ENCODE results near the gene MEGF9.

Gene MEGF9

DNA sequence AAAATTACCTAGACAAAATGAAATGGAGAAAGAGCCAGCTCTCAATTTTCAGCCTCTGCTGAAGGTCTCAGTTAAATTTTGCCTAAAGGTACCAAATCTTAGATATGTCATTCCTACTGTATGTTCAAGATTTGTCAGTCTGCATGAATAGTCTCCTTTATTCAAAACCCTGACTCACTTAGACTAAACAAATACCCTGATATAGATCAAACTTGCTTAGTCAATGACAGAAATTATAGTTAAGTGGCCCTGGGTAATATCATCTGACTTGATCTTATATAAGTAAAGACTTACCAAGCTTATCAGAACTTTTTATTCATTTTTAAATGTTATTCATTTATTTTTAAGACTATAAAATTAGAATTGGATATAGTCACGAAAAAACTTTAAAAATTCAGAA, 12.2 kb downstream of the MEGF9 start:
- no peak for DNase-seq (ENCODE audit: low spot score)

DNA sequence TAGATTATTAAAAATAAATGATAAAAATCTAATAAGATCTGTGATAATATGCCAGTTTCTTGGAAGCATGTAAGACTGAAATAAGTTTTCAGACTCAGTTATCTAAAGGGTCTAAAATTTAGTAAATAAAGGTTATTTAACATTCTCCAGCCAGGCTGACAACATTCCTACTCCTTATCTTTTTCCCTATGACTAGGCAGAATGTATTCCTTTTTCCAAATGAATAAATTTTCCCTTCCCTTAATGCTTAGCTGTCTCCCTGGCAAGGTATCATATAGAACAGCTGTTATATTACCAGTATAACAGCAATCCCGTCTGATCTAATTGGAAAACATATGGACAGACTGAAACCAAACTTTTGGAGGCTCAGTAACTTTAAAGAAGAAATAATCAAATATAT, 13.0 kb downstream of the MEGF9 start:
- no peak for DNase-seq (ENCODE audit: low spot score)

DNA sequence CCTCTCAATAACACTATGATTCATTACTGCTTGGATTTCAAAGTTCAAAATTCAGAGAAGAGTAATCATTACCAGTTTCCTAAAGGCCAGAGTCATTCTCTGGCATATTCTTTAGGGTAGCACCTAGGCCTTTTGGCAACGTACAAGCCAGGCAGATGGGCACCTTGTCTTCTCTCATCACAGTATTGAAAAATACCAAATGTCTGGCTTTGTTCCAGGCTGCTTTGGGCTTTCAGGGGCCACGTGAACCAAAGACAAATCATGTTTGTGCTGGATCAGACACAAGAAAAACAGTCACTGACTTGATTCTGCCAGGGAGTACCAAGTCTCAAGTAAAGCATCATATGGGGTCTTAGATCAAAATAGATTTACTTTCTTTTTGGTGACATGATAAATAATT, 15.5 kb downstream of the MEGF9 start:
- DNase-seq (ENCODE audit: low spot score): no peak

DNA sequence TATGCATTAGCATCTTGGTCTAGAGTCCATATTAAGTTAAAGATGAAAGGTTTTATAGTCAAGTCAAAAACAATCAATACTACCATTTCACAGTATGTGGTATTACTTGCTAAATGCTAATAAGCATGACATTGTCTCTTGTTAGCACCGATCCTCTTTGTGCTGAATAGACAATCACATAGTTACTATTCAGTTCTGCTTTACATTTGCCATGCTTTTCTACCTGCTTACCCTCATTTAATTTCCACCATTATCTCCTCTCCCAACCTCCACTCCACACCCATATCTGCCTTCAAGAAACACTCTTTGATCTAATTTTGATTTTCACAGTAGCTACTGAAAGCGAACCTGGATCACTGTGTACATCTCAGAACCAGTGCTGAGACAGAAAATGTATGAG, 16.8 kb downstream of the MEGF9 start:
- DNase-seq (ENCODE audit: low spot score): no peak

DNA sequence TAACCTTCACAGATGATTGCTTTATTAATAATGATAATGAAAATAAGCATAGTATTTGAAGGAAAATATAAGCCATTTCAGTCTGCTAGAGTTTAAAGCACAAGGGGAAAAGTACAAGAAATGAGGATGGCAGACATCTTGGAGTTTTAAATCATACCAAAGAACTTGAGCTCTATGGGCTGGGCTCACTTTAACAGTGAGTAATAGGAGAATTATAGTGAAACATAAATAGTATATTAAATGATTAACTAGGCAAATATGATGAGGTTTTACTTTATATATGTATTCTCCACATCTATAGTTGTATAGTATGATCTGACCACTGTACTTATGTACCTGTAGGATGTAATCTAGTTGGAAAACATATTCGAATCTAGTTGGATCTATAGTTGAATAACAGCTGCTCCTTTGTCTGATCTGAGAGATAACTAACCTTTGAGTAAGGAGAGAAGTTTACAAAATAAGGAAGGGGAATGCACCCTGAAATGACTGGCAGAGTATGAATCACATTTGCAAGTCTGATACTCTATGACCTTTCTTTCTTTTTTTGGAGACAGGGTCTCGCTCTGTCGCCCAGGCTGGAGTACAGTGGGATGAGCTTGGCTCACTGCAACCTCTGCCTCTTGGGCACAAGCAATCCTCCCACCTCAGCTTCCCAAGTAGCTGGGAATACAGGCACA, 17.6 kb downstream of the MEGF9 start:
- DNase-seq (ENCODE audit: low spot score): no peak

DNA sequence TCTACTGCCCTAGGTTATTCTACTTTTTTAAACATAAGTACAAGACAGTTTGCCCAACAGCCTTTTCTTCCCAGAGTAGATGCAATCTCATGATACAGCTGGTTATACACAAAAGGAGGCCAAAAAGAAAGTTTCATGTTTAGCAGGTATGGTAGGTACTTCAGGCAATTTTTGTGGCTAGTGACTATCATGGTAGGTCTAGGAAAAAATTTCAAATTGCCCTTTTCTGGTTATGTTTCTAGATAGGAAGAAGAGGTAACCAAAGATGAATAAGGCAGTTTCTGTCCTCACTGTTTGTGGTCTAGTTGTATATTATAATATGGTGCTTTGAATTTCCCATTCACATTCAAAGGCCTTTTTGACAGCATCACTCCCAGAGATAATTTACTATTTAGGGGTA, 19.7 kb downstream of the MEGF9 start:
- DNase-seq (ENCODE audit: low spot score): no peak

DNA sequence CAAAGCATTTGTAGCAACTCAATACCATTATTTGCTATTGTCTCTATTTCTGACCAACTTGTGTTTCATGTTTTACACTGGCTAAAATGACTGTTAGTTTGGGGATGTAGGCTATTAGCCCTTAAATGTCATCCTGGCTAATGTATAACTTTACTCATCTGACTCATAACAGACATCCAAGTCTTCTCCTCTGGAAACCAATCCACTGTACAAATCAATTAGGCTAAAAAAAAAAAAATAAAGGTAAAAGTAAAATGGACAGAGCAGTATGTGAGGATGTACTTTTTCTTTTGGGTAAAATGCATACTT, 20.6 kb downstream of the MEGF9 start:
- DNase-seq (ENCODE audit: low spot score): no peak

DNA sequence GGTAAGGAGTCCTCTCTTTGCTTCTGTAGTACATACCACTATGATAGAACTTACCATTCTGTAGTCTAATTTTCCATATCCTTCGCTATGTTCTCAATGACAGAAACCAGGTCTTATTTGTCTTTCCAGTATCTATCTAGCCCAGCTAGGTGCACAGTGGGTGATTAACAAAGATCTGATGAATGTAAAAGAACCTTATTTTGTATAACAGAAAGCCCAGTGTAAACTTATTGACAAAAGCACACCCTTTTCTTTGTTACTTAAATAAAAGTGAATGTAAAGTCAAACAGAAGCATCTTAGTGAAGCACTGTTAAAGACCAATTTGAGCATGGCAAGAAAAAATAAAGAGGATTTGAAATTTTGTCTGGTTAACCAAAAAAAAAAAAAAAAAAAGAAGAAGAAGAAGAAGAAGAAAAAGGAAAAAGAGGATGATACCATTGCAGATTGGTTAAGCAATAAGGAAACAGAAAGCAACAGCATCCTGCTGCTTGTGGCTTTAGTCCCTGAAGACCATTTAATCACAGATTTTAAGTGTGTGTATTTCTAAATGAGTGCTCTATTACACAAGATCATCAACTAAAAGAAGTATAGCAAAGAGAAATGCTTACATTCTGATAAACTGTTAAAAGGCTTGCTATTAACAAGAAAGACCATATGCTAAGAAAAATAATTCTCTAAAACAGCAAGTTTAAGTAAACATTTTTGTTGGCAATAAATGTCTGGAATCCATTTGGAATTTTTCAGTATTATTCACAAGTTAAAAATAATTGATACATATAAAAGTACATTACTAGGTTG, 21.2 kb downstream of the MEGF9 start:
- no peak for DNase-seq (ENCODE audit: low spot score)

DNA sequence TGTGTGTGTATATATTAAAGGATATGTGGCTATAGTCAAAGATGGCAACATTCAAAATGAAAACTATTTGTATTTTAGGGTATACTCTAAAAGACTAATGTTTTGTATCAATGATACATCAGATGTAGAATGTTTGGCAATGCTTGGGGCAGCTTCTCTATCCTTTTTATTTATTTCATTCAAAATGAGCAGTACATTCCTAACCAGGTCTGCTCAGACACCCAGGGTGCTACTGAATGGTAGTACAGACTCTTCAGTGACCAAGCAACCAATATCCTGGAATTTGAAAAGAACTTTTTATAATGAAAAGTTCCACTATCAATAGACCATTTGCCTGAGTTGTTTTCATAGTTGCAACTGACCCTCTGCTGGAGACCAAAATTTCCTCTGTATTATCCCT, 23.9 kb downstream of the MEGF9 start:
- DNase-seq (ENCODE audit: low spot score): no peak

DNA sequence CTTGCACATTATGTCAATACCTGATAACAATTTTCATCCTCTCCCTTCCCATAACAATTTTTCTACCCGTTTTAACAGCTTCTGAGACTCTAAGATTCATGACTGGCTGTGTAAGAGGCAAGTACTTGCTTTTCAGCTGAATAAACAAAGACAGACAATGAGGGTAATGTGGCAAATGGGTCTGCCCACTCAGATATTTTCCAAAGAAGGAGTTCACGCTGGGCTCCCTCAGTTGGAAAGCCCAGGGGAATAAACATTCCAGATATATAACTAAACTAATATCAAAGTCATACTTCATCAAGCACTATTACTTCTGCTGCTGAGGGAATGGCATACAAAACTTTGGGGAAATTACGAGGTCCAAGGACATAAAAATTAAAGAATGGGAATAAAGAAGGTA, 24.4 kb downstream of the MEGF9 start:
- DNase-seq (ENCODE audit: low spot score): no peak

DNA sequence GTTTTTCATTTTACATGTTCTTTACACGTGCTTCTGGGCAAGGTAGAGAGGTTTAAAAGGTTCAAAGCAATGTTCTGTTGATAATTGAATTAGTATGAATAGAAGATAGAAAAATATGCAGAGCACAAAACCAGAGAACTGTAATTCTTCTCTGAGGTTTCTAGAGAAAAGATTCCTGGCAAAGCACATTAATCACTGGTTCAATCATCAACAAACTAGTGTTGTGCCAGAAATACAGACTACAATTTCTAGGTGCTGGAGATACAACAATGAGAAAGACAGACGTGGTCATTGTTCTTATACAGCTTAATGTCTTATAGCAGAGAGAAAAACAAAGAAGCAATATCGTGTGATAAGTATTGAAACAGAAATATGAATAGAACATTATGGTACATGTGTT, 25.5 kb downstream of the MEGF9 start:
- no peak for DNase-seq (ENCODE audit: low spot score)

DNA sequence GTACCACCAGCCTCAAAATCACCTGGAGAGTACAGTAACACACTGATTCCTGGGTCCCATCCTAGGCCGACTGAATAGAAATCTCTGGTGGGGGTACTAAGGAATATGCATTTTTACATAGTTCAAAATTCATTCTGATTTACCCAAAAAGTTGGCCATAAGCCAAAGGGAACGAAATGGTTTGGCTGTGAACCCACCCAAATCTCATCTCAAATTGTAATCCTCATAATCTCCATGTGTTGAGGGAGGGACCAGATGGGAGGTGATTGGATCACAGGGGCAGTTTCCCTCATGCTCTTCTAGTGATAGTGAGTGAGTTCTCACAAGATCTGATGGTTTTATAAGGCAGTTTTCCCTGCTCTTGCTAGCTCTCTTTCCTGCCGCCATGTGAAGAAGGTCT, 31.1 kb downstream of the MEGF9 start:
- DNase-seq (ENCODE audit: low spot score): no peak

DNA sequence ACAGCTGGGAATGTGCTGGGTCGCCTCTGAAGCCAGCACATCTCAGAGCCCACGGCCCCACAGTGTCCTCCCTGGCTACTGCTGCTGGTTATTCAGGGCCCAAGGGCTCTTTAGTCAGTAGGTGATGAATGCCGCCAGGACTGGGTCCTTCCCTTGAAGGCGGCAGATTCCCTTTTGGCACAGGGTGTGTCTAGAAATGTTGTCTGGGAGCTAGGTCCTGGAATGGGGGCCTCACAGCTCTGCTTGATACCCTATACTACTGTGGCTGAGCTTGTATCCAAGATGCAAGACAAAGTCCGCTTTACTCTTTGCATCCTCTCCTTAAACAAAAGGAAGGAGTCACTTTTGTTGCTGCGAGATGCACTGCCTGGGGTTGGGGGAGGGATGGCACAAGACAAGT, 33.1 kb downstream of the MEGF9 start:
- DNase-seq (ENCODE audit: low spot score): no peak

DNA sequence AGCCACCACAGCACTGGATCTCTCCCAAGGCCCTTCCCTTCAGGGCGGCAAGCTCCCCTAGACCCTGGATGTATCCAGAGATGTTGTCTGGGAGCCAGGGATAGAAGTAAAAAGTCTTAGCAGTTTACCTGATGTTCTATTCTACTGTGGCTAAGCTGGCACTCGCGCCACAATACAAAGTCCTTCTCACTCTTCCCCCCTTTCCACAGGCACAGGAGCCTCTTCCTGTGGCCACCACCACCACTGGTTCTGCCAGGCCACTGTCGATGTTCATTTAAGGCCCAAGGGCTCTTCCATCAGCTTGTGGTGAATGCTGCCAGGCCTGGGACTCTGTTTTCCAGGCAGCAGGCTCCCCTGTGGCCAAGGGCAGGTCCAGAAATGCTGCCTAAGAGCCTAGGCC, 33.7 kb downstream of the MEGF9 start:
- no peak for DNase-seq (ENCODE audit: low spot score)

DNA sequence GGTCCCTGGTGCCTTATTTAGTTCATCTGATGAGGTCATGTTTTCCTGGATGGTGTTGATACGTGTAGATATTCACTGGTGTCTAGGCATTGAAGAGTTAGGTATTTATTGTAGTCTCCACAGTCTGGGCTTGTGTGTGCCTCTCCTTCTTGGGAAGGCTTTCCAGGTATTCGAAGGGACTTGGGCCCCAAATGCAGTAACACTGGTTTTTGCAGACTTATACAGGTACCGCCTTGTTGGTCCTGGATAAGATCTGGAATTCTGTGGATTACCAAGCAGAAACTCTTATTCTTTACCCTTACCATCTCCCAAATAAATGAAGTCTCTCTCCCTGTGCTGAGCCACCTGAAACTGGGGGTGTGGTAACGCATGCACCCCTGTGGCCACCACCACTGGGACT, 34.1 kb downstream of the MEGF9 start:
- no peak for DNase-seq (ENCODE audit: low spot score)

DNA sequence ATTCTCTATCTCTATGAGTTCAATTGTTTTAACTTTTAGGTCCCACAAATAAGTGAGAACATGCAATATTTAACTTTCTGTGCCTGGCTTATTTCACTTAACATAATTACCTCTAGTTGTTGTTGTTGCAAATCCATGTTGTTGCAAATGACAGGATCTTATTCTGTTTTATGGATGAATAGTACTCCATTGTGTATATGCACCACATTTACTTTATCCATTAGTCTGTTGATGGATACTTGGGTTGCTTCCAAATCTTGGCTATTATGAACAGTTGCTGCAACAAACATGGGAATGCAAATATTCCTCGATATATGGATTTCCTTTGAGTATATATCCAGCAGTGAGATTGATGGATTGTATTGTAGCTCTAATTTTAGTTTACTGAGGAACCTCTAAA, 36.3 kb downstream of the MEGF9 start:
- no peak for DNase-seq (ENCODE audit: low spot score)

DNA sequence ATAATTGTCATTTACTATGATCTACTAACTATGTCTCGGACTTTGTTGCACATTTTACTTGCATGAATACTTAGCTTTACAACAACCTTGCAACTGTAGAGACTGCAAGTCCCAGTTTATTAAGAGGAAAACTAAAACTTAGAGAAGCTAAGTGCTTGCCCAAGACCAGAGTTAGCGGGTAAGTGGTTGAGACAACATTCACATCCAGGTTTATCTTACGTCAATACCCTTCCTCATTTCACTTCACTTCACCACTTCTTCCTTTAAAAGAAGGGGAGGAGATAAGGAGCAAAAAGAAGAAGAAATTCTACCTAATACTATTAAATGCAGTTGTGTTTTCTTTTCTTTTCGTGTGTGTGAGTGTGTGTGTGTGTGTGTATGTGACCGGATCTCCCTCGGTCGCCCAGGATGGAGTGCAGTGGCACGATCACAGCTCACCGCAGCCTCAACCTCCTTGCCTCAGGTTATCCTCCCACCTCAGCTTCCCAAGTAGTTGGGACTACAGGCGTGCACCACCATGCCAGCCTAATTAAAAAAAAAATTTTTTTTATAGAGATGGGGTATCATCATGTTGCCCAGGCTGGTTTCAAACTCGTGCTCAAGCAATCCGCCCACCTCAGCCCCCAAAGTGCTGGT, 37.4 kb downstream of the MEGF9 start:
- no peak for DNase-seq (ENCODE audit: low spot score)

DNA sequence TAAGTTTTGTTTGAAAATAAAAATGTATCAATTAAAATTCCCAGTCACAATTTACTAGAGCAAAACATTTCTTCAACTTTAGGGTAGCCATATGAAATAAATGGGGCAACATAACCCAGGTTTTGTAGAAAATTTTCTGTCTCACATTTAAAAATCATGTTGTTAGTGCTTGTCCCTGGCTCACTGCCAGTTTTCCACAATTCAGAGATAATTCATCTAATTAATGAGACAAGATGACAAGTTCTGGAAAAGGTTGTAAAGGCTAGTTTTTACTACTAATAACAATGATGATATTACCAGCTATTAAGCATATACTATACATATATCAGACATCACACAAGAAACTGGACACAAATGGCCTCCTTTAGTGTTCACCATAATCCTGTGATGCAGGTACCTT, 45.9 kb downstream of the MEGF9 start:
- DNase-seq (ENCODE audit: low spot score): no peak

DNA sequence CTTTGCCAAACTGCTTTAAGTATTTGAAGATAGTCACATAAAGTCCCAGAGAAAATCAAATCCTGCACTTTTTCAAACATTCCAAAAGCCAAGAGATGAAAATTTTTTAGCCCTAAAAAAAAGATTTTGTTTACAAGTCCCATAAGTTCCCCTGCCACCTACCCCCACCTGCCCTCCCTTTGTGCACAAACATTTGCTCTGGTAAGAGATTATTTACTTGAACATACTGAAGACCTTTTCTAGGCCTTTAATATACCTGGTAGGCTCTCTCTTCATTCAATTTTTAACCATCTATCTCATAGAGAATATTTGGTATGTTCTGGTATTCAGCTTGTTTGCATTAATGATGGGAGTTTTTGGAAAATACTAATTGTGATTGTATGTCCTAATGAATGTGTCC, 50.3 kb downstream of the MEGF9 start:
- DNase-seq (ENCODE audit: low spot score): no peak

DNA sequence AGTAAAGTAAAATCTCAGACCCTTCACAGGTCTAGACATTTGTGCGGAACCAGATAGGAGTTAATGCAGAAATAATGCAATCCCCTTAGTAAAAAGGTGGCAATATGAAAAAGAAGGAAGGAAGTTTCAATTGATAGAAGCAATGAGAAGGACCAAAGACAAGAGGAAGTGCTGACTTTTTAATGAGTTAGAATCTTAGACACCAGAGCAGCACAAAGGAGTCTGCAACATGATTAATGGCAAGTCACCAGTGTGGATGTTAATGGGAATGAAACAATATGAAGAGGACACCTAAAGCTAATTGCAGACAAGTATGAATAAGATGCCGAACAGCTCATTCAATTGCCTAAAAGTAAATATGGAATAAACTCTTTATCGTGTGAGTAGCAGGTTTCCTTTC, 50.9 kb downstream of the MEGF9 start:
- no peak for DNase-seq (ENCODE audit: low spot score)

DNA sequence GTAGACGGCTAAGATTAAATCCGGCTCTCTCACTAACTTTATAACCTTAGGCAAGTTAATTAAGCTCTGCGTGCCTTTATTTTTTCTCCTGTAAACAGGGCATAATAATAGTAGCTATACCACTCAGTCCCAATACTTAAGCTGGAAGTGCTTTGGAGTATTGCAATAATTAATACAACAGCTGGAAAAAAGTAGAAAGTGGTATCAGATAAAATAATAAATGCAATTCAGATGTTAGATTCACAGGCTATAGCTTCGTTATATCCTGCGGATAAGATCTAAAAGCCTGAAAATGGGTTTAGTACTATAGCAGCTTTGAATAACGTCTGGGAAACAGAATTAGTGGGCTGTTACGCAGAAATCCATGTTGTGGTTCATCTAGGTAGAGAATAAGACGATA, 51.8 kb downstream of the MEGF9 start:
- no peak for DNase-seq (ENCODE audit: low spot score)

DNA sequence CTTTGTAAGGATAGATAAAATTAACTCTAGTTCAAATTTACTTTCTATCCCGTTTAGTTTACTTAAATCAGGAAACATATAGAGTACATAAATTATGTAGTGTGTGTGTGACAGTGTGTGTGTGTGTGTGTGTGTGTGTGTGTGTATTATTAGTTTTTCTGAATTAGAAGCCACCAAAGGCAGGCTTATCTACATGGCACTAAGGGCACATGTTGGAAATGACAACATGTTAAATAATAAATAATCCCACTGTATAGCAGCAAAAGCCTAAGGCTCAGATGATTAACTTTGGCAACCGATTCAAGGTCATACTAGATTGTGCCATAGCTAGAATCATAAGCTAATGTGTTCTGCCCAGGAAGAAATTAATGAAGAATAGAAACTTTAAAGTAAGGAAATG, 54.6 kb downstream of the MEGF9 start:
- DNase-seq (ENCODE audit: low spot score): no peak

DNA sequence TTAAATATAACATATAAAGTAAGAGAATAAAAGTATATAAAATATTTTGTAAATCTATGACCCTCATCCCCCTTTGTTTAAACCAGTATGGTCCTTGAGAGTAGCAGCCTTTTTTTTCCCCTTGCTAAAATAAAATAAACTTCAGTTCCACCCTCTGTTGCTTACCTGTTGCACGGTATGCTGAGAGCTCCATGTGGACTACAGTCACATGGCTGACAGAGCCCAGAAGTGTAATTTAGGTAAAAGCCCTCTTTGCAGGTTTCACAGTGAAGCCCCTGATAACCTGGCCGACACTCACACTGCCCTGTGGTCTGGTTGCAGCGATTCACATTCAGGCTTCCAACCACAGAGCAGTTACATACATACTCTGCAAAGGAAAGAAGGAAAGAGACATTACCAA, 55.1 kb downstream of the MEGF9 start:
- no peak for DNase-seq (ENCODE audit: low spot score)

Measured in CD4-positive, alpha-beta T cell treated with Interleukin-2 at 100 ng/mL for 4 hours (primary cell).